ENCODE measurements around the gene NOMO2. TPM values are rescaled to one million over a fixed set of nuclear protein-coding genes. Genes with fewer than 3 reads are reported as not detected.
"Not testable (repeated sequence)": the region's sequence is repeated elsewhere in the genome, so short reads cannot be mapped to it uniquely, and the experiment has no call there.

Gene NOMO2, protein sequence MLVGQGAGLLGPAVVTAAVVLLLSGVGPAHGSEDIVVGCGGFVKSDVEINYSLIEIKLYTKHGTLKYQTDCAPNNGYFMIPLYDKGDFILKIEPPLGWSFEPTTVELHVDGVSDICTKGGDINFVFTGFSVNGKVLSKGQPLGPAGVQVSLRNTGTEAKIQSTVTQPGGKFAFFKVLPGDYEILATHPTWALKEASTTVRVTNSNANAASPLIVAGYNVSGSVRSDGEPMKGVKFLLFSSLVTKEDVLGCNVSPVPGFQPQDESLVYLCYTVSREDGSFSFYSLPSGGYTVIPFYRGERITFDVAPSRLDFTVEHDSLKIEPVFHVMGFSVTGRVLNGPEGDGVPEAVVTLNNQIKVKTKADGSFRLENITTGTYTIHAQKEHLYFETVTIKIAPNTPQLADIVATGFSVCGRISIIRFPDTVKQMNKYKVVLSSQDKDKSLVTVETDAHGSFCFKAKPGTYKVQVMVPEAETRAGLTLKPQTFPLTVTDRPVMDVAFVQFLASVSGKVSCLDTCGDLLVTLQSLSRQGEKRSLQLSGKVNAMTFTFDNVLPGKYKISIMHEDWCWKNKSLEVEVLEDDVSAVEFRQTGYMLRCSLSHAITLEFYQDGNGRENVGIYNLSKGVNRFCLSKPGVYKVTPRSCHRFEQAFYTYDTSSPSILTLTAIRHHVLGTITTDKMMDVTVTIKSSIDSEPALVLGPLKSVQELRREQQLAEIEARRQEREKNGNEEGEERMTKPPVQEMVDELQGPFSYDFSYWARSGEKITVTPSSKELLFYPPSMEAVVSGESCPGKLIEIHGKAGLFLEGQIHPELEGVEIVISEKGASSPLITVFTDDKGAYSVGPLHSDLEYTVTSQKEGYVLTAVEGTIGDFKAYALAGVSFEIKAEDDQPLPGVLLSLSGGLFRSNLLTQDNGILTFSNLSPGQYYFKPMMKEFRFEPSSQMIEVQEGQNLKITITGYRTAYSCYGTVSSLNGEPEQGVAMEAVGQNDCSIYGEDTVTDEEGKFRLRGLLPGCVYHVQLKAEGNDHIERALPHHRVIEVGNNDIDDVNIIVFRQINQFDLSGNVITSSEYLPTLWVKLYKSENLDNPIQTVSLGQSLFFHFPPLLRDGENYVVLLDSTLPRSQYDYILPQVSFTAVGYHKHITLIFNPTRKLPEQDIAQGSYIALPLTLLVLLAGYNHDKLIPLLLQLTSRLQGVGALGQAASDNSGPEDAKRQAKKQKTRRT
- total RNA-seq: 114 and 130 TPM in 2 replicates

DNA sequence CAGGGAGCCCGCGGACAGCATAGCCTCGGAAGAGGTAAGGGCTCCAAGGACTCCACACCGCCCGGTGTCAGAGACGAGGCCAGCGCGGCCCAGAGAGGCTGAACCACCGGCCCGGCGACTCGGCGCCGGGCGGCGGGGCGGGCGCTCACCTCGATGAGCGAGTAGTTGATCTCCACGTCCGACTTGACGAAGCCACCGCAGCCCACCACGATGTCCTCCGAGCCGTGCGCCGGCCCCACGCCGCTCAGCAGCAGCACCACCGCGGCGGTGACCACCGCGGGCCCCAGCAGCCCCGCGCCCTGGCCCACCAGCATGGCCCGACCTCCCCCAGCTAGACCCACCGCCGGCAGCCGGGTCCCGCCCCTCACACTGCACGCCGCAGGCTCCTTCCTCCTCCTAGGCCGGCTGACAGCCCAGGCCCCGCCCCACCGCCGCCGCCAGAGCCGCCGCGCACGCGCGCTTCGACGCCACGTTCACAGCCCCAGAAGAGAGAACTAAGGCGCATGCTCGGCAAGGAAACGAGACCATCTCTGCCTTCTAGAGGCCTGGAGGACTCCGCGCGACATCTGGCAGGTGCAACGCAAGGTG lies at the start of gene NOMO2:
TSS of gene NOMO2 (minus strand) at position 371 of the 588 bp plus-strand sequence. CDS start at position 314, 57 bp downstream.
- H3K27ac Mint-ChIP-seq; intact Hi-C loops (cut with micrococcal nuclease); H3K27me3 Mint-ChIP-seq; H3K9me3 Mint-ChIP-seq: not testable (repeated sequence)
- H3K4me1 Mint-ChIP-seq: peaks cover 10% of the 10 kb centered on the region
- peak; percentile 98 for DNase-seq
- H3K36me3 Mint-ChIP-seq (ENCODE audit: low read depth): peaks cover 10% of the 10 kb centered on the region
- H3K4me3 Mint-ChIP-seq: peak within 1 kb of the TSS; percentile 75

DNA sequence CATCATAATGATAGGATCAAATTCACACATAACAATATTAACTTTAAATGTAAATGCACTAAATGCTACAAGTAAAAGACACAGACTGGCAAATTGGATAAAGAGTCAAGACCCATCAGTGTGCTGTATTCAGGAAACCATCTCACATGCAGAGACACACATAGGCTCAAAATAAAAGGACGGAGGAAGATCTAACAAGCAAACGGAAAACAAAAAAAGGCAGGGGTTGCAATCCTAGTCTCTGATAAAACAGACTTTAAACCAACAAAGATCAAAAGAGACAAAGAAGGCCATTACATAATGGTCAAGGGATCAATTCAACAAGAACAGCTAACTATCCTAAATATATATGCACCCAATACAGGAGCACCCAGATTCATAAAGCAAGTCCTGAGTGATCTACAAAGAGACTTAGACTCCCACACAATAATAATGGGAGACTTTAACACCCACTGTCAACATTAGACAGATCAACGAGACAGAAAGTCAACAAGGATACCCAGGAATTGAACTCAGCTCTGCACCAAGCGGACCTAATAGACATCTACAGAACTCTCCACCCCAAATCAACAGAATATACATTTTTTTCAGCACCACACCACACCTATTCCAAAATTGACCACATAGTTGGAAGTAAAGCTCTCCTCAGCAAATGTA lies 48.4 kb upstream of the NOMO2 start:
- H3K9me3 Mint-ChIP-seq; H3K27me3 Mint-ChIP-seq; intact Hi-C loops (cut with micrococcal nuclease); H3K4me1 Mint-ChIP-seq; H3K27ac Mint-ChIP-seq; DNase-seq; H3K36me3 Mint-ChIP-seq (ENCODE audit: low read depth); H3K4me3 Mint-ChIP-seq: not testable (repeated sequence)

DNA sequence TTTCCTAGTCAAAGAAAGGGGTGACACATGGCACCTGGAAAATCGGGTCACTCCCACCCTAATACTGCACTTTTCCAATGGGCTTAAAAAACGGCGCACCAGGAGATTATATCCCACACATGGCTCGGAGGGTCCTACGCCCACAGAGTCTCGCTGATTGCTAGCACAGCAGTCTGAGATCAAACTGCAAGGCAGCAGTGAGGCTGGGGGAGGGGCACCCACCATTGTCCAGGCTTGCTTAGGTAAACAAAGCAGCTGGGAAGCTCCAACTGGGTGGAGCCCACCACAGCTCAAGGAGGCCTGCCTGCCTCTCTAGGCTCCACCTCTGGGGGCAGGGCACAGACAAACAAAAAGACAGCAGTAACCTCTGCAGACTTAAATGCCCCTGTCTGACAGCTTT lies 46.4 kb upstream of the NOMO2 start:
- H3K4me3 Mint-ChIP-seq: not testable (repeated sequence)

DNA sequence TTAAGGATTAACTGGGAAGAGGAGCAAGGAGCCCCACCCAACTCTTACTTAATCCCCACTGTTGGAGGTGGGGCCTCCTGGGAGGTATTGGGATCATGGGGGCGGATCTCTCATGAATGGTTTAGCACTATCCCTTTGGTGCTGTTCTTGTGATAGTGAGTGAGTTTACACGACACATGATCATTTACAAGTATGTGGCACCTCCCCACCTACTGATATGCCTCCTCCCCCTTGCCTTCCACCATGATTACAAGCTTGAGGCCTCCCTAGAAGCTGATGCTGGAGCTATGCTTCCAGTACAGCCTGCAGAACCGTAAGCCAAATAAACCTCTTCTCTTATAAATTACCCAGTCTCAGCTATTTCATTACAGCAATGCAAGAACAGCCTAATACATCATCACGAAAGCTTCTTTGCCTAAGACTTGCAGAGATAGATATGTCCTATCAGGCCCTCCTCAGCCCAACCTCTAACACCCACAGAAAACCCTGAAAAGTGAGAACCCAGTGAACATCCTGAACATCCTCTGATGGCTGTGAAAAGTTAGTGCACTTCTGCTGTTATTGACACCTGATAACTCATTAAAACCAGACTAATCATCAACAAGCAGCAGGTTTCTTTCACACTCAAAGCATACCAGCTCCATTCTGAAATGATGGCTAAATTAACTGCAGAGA lies 41.8 kb upstream of the NOMO2 start:
- H3K4me1 Mint-ChIP-seq; H3K36me3 Mint-ChIP-seq (ENCODE audit: low read depth); H3K4me3 Mint-ChIP-seq; H3K9me3 Mint-ChIP-seq; H3K27me3 Mint-ChIP-seq; H3K27ac Mint-ChIP-seq; DNase-seq; intact Hi-C loops (cut with micrococcal nuclease): not testable (repeated sequence)

More for the DNA sequence above, 46.4 kb upstream of the NOMO2 start:
- DNase-seq; H3K4me1 Mint-ChIP-seq; H3K27me3 Mint-ChIP-seq; intact Hi-C loops (cut with micrococcal nuclease); H3K9me3 Mint-ChIP-seq; H3K36me3 Mint-ChIP-seq (ENCODE audit: low read depth); H3K27ac Mint-ChIP-seq: not testable (repeated sequence)

DNA sequence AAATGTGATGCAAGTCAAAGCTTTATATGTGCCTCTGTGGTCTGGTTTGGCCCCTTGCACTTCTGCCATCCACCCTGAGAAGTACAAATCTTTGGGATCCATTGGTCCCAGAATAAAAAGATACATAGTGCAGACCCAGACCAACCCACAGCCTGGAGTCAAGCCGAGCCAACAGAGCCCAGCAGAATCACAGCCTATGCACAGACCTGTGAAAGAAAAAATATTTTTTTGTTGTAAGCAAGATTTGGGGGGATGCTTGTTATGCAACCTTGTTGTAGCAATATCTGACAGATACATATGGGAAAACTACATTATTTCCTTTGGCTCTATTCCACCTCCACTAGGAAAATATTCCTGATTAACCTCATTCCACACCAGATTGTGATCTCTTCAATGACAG lies 36.7 kb upstream of the NOMO2 start:
- H3K9me3 Mint-ChIP-seq; H3K4me3 Mint-ChIP-seq; intact Hi-C loops (cut with micrococcal nuclease); H3K36me3 Mint-ChIP-seq (ENCODE audit: low read depth); H3K27ac Mint-ChIP-seq; DNase-seq; H3K27me3 Mint-ChIP-seq; H3K4me1 Mint-ChIP-seq: not testable (repeated sequence)

DNA sequence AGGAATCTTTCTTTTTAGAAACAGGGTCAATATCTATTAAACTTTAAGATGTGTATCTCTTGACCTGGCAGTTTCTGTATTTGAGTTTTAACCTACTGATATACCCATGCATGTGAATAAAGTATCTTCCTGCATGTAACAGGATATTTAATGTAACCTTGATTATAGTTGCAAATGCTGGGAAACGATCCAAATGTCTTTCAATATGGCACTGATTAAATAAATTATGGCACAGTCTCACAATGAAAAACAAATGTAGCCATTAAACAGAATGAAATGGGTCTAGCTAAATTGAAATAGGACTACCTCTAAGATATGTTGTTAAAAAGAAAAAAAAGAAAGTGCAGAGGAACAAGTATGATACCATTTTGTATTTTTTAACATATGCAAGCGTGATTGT lies 35.8 kb upstream of the NOMO2 start:
- DNase-seq; H3K27ac Mint-ChIP-seq; H3K9me3 Mint-ChIP-seq; H3K4me3 Mint-ChIP-seq; H3K4me1 Mint-ChIP-seq; H3K27me3 Mint-ChIP-seq; intact Hi-C loops (cut with micrococcal nuclease); H3K36me3 Mint-ChIP-seq (ENCODE audit: low read depth): not testable (repeated sequence)

DNA sequence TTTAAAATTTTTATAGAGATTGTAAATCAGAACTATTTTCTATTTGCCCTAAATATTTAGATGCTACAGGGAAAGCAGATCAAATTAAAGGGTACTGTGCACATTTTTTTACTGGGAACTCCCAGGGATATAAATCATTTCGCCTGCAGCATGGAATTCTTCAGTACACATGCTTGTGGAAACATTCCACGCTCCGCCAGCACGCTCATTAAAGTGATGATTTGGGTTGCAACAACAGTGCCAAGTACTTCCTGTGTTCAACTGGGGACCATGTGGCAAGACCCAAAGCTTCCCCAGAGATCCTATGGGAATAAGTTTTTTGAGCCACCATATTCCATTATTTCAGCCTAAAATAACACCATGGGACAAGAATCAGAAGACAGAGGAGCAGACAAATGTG lies 35.4 kb upstream of the NOMO2 start:
- H3K27me3 Mint-ChIP-seq; H3K9me3 Mint-ChIP-seq; intact Hi-C loops (cut with micrococcal nuclease); H3K4me3 Mint-ChIP-seq; H3K36me3 Mint-ChIP-seq (ENCODE audit: low read depth); DNase-seq; H3K4me1 Mint-ChIP-seq; H3K27ac Mint-ChIP-seq: not testable (repeated sequence)

DNA sequence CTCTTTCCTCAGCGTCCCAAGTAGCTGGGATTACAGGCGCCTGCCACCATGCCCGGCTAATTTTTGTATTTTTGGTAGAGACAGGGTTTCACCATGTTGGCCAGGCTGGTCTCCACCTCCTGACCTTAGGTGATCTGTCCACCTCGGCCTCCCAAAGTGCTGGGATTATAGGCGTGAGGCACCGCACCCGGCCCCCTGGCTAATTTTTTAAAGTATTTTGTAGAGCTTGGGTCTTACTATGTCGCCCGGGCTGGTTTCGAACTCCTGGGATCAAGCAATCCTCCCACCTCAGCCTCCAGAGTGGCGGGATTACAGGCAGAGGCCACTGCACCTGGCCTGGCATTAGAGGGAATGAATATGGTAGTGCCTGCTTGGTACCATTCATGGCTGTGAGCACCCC lies 33.9 kb upstream of the NOMO2 start:
- intact Hi-C loops (cut with micrococcal nuclease); H3K4me1 Mint-ChIP-seq; H3K9me3 Mint-ChIP-seq; H3K27me3 Mint-ChIP-seq; H3K36me3 Mint-ChIP-seq (ENCODE audit: low read depth); H3K4me3 Mint-ChIP-seq; H3K27ac Mint-ChIP-seq; DNase-seq: not testable (repeated sequence)

DNA sequence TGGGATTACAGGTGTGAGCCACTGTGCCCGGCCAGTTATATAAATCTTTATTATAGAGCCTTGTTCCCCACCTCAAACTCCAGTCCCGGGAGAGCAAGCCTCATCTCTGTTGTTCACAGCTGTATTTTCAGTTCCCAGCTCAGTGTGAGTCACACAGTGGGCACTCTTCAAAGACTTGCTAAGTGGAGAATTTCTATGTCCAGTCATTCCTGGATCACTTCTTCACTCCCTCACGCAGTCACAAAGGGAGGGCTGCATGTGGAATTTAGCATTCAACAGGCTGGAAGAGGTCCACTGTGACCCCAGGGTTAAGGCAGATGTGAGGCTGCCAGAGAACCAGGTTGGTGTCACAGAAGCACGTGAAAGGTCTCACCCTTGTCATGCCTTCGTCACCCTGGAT lies 33.0 kb upstream of the NOMO2 start:
- H3K36me3 Mint-ChIP-seq (ENCODE audit: low read depth); intact Hi-C loops (cut with micrococcal nuclease); H3K9me3 Mint-ChIP-seq: not testable (repeated sequence)

DNA sequence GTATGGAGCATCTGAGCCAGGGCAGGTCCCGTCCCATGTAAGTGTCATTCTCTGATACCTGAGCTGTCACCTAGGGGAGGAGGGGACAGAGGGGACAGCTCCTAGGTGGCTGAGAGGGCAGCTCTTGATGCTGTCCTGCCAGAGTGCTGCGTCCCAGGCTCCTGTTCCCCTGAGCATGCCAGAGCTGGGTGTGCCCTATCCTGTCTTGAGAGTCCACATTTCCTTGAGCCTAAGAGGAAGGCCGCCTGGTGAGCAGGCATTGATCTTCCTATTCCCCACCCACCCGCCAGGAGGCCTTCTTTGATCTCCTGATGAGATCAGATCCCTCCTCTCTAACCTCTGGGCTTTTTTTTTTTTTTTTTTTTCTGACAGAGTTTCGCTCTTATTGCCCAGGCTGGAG lies 32.0 kb upstream of the NOMO2 start:
- H3K36me3 Mint-ChIP-seq (ENCODE audit: low read depth); H3K27ac Mint-ChIP-seq; DNase-seq; H3K9me3 Mint-ChIP-seq; H3K4me1 Mint-ChIP-seq; H3K27me3 Mint-ChIP-seq; H3K4me3 Mint-ChIP-seq; intact Hi-C loops (cut with micrococcal nuclease): not testable (repeated sequence)

More for the DNA sequence above, 33.0 kb upstream of the NOMO2 start:
- H3K4me1 Mint-ChIP-seq, H3K4me3 Mint-ChIP-seq, H3K27ac Mint-ChIP-seq, H3K27me3 Mint-ChIP-seq, DNase-seq: not testable (repeated sequence)

DNA sequence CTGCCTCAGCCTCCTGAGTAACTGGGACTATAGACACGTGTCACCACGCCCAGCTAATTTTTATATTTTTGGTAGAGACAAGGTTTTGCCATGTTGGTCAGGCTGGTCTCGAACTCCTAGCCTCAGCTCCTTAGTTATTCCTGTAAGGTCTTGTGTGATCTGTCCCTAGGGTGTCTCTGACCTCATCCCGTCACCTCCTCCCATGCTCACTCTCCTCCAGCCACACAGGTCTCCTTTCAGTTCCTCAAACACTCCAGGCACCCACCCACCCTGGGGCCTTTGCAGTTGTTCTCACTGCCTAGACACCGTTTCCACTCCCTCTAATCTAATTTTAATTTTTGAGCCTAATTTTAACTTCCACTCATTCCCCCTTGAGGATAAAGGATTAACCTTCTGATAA lies 31.1 kb upstream of the NOMO2 start:
- H3K9me3 Mint-ChIP-seq; H3K4me1 Mint-ChIP-seq; DNase-seq; intact Hi-C loops (cut with micrococcal nuclease); H3K27me3 Mint-ChIP-seq; H3K4me3 Mint-ChIP-seq; H3K36me3 Mint-ChIP-seq (ENCODE audit: low read depth); H3K27ac Mint-ChIP-seq: not testable (repeated sequence)

DNA sequence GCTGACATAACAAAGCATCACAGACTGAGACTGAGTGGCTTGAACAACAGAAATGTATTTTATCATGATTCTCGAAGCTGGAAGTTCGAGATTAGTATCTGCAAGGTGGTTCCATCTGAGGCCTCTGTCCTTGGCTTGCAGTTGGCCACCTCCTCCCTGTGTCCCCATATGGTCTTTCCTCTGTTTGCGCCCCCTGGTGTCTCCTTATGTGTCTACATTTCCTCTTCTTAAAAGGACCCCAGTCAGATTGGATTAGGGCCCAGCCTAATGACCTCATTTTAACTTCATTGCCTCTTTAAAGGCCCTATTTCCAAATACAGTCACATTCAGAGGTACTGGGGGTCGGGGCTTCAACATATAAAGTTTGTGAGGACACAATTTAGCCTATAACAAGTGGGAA lies 30.0 kb upstream of the NOMO2 start:
- intact Hi-C loops (cut with micrococcal nuclease); H3K4me3 Mint-ChIP-seq; H3K27ac Mint-ChIP-seq; H3K4me1 Mint-ChIP-seq; H3K9me3 Mint-ChIP-seq; H3K27me3 Mint-ChIP-seq; H3K36me3 Mint-ChIP-seq (ENCODE audit: low read depth): not testable (repeated sequence)
- DNase-seq: peak; percentile 65

DNA sequence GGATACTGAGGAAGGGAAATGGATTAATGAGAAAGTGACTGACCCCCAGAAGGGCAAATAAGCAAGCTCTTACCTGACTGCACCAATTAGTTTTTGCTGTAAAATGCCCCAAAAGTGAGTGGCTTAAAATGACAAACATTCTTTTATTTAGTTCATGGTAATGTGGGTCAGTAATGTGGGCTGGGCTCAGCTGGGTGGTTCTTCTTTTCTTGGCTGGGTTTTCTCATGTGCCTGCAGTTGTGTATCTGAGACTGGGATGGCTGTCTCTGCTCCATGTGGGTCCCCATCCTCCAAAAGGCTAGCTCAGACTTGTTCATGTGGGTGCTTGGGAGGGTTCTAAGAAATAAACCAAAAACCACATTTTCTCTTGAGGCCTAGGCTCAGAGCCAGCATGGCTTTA lies 29.5 kb upstream of the NOMO2 start:
- H3K27me3 Mint-ChIP-seq; intact Hi-C loops (cut with micrococcal nuclease); H3K36me3 Mint-ChIP-seq (ENCODE audit: low read depth); H3K4me1 Mint-ChIP-seq; H3K9me3 Mint-ChIP-seq; H3K4me3 Mint-ChIP-seq; H3K27ac Mint-ChIP-seq; DNase-seq: not testable (repeated sequence)

All from activated CD4-positive, alpha-beta T cell treated with anti-CD3 and anti-CD28 coated beads, Interleukin-2, amount 10 ng/mL, durations not matched to agents 24 days and 14 days (primary cell).